Glomerular visceral epithelial cell (primary cell): ENCODE results near the gene UNC5A.

Source experiments
- DNase-seq: peaks from one replicate; pipeline ENCODE4 v3.0.0-alpha.2; 2016; ENCODE audit errors: extremely low spot score

UNC5A gene

DNA sequence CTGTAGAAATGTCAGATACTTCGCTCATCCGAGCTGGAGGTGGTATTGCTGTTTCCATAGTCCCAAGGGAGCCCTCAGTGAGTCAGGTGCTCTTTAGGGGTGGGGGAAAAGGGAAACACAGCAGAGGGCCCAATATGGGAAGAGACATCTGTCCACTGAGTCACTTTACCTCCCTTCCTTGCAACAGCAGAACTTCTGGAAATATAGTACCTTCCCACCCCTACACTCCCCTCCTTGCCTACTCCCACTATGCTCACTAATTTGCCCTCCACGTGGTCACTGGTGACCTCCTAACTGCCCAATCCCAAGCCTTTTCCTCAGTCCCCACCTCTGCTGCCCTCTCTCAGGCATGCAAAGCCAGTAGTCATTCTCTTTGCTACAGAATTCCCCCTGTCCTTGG lies 86.9 kb downstream of the UNC5A start:
- DNase-seq, result no peak

DNA sequence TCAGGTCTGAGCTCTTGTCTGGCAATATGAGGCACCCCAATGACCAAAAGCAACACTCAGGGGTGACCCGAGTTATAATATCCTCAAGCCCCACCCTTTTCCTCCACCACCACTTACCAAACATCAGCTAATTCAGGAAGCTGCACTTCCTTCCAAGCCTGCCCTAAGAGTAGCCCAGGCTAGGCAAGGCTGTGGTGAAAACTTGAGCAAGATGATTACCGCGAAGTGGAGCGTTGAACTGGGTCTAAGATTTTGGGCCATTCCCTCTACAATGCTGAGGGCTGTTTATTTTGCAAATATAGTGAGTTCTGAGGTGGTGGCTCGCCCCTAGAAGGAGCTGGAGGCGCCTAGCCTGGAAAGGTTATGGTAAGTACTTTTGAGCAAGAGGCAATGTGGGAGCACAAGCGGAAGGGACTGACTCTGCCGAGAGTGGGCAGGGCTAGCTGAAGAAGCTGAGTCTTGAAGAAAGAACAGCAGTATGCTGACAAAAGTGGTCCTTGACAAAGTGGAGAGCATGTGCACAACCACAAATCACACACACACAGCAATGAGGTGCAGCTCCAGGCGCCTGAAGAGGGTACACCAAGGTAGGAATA lies 89.0 kb downstream of the UNC5A start, which contains the start of gene HK3:
Gene HK3, minus strand, starts transcription at position 51 of the 596 bp plus-strand sequence. CDS start 3,187 bp downstream, outside the sequence.
- DNase-seq, result no peak

DNA sequence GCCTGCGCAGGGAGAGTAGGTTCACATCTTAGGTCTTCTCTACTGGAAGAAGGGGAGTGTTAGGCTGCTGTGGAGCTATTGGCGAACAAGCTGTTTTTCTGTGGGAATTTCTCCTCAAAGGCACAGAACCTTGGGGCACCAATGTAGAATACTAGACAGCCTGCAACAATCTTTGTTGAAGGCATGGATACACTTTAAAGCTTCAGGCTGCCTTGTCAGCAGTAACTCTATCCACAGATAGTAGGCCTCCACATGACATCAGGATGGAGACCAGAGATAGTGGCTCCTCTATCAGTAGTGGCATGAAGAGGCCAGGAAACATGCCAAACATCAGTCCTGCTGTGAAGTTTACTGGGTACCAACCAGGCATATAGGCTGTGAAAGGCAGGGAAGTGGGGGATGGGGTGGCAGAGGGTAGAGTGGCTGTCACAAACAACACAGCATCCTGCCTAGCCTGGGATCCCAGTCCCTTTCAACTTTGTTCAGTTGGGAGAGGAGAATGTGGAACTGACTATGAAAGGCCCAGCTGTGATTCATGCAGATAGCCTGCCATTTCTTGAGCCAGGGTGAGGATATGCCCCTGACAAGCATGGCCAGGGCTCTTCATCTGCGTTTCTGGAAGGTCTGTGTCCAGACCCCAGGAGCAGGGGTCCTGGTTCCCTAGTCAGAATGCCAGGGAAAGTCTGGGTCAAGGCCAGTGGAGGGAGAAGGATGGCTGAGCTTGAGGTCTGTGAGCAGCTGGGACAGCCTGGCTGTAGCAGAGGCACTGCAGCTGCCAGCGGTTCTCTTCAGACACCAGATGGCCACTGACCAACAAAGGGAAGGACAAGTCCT lies 89.8 kb downstream of the UNC5A start:
- DNase-seq, result no peak

DNA sequence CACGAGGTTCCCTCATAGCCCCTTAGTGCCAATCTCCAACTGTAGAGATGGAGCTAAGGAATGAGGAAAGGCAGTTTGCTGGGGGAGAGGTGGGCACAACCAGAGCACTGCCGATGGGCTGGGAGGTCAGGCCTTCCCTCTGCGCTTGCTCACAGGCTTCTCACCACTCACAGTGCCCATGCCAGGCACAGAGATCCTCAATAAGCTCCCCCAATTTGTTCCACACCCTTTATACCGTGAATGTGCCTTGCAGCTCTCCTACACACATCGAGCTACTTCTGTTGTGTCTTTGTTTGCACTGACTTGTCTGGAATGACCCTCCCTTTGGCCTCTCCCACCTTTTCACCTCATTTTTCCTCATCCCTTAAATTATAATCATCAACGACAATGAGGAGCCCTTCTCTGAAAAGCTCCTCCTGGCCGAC lies 90.4 kb downstream of the UNC5A start:
- no peak for DNase-seq

DNA sequence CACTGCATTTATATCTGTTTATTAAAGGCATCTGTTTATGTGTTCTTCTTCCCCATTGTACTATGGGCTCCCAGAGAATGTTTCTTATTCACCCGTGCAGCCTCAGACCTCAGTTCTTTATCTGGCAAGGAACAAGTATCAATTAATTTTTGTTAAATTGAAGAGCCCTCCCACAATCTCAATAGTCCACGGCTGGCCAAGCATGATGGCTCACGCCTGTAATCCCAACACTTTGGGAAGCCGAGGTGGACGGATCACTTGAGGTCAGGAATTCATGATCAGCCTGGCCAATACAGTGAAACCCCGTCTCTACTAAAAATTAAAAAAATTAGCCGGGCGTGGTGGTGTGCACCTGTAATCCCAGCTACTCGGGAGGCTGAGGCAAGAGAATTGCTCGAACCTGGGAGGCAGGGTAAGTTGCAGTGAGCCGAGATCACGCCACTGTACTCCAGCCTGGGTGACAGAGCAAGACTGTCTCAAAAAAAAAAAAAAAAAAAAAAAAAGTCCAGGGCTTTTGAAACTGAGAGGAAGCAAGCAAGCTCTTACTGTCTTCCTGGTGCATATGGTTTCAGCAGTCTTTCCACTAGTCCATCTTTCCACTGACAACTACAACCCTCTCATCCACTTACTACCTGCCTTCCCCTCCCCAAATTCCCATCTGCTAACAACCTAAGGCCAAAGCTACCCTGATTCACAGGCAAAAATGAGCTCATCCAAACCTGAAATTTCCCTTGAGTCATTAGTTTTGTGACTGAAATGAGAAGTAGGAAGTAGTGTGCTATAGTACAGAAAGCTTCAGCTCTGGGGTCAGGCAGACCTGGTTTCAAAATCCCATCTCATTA lies 91.1 kb downstream of the UNC5A start:
- peak; percentile 57 for DNase-seq

DNA sequence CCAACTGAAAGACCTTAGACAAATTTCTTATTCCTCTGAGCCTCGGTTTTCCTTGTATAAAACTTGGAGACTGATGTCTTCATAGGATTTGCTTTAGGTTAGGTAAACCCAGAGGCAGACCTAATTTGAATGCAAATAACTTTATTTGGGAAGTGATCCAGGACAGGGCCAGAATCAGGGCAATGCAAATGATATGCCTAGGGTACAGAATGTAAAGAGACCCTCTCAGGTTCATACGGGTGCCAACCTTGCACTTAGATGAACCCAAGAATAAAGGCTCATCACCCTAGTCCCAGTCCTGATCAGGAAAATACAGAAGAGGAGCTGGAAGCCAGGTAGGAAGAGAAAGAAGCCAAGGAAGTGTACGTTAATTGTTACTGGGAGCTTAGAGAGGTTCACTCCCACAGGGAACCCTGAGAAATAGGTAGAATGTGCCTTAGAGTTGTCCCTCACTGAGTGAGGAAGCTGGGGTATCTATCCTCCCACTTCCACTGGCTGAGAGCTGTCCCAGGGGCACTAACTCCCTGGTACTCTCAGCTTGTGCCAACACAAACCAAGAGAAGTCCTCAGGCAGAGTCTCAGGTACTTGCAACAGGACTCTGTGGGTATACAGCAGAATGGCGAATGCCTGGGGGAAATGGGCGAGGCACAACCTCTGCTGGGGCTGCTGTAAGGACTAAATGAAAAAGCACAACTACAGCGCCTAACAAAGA lies 91.9 kb downstream of the UNC5A start:
- no peak for DNase-seq

DNA sequence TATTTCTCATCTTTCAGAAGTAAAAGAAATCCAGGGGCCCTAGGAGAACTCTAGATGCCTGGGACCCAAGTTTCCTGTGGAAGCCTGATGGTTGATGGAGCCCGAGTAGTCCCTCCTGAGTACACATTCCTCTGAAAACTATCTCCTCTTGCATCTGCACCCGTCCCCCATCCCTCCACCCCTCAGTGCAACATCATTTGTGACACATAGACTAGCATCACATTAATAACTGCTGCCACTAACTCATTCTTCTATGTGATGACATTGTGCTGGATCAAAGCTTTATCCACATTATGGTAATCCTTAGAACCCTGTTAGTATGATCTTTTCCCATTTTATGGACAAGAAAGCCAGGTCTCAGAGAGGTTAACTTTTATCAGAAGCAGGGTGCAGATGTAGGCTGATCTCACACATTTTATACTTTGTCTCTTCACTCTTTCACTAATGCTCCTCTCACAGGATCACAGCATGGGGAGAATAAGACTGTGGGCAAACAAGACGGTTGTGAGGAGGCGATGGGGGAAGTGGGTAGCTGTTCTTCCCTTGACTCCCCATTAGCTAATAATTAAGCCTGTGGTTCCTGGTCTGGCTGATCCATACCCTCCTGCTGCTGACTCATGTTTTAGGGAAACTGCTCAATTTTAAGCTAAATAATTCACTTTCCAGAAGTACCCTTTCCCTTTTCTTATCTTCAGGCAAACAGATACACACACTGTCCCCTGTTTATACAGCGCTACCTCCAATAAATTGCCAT lies 92.7 kb downstream of the UNC5A start:
- peak; percentile 91 for DNase-seq

DNA sequence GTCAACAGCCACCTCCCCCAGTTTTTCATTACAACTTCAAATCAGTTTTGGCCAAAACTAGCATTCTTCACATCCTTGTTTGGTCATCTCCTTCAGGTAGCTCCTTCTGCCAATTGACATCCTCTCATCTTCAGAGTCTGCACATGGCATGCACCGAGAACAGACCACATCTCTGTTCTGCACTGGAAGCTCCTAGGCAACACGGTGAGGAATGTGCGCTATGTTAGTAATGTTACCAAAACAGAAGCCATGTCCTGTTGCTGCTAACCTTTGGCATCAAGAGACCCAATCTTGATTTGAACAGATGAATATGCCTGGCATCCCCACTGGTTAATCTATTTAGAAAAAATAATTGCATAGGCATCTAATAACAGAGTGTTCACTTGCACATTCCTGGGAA lies 93.9 kb downstream of the UNC5A start:
- peak; percentile 80 for DNase-seq

DNA sequence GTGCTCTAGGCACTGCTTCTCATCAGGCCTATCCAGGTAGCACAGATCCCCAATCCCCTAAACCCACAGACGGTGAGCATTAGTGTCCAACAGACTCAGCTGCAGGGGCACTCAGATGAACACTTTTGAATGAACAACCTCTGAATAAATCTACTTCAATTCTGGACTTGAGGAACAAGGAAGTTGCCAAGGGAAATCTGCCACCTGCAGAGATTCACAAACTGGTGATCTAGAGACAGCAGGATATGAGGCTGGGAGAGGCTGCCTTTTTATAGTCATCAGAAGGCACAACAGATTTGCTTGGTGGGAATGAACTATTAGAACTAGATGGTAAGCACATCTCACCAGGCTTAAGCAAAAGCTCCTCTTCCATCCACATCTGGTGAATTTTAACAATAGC lies 95.8 kb downstream of the UNC5A start:
- DNase-seq, result peak; percentile 27

DNA sequence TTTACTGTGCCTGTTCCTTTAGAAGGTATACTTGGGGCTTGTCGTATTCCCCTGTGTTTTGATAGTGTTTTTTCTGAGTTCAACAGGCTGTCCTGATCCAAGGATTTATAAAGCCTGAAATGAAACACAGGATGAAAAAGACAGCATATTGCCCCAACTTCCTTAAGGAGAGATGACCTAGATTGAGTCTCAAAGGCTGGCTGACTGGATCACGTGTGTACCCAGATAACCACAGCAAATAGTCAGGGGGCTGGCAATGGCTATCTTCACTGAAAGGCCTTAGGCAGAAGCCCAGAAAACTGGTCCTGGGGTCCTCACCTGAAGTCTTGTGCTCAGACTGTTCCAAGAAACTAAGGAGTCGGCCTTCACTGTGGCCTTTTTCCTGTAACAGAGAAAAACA lies 96.4 kb downstream of the UNC5A start:
- no peak for DNase-seq

DNA sequence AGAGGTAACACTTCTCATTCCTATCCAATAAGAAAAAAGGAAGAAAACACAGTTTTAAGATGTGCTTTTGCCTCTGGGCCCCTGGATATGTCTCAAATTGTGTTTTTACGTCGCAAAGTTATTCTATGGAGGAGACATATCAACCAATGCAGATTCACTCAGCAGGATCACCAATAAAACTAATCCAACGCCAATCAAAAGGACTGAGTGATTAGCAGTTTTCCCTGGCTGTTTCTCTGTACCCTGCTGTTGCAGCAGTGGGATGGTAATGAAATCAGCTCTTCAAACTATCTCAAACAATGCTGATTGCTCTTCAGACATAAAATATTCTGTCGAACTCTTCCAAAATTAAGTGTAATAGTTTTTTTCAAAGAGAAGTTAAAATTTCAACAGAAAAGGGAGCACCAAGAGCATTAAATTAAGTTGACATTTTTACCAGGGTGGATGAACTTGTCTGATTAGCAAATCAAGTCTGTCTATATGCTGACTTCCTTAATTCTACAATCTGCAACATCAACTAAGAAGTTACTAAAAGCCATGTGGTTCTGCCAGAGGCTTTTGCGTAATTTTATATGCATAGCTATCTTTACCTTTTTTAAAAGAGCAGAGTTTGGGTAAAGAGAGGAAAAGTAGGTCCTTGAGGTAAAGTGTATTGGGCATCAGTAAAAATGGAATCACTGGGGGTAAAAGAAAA lies 98.5 kb downstream of the UNC5A start:
- DNase-seq, result no peak

DNA sequence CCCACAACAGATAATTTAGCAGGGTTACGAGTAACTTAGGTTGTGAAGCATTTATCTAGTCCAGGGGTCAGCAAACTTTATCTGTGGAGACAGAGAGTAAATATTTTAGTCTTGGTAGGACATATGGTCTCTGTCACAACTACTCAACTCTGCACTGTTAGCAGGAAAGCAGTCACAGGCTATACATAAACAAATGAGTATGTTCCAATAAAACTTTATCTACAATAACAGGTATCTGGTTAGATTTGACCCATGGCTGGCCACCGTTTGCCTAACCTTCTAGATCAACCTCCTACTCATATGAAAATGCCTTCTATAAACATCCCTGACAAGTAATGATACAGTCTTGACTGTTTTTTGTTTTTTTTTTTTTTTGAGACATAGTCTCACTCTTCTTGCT lies 101.8 kb downstream of the UNC5A start:
- DNase-seq, result no peak

DNA sequence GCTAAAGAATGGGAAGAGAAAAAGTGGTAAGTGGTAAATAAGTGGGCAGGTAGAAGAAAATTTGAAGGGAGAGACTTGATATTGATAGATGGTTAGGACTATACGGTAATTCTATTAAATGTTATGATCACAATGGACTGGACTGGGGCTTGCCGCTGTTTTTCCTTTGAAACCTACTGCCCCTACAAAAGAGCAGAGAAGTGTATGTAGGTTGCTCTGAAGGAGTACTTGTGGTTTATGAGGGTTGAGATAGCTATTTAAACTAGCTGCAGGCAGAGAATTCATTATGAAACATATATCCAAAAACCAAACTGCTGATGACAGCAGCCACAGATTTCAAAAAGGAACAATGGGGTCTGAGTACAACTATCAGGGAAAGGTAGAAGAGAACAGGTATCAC lies 105.5 kb downstream of the UNC5A start:
- no peak for DNase-seq

DNA sequence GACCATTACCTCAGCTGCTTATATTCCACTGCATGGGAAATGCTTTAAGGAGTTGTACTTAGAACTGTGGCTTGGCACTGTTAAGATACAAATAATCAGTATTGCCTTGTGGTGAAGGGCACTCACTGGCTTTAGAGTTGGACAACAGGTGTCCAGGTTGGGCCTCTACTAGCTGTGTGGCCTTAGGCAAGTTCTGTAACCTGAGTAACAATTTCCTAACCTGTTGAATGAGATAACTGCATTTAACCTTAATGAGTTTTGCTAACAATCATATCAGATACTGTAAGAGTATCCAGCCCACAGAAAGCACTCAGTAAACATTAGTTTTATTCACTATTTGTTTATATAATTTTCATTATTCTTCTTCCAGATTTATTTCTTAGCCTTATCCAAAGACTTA lies 106.0 kb downstream of the UNC5A start:
- no peak for DNase-seq

DNA sequence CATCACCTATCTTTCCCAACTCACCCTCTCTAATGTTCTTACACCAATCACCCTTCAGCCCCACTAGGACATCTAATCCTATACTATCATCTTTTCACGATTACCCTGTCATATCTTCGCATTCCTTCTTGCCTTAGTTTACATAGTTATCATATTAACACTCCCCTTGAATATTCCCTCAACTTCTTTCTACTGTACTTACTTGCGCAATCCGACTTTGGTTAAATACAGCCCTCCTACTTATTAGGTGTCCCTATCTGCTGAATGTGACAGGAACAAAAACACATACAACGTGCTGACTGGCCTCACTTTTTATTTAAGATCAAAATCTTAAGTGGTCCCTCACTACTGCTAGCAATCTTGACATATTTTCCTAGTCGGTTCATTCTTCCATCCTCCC lies 108.3 kb downstream of the UNC5A start:
- no peak for DNase-seq

DNA sequence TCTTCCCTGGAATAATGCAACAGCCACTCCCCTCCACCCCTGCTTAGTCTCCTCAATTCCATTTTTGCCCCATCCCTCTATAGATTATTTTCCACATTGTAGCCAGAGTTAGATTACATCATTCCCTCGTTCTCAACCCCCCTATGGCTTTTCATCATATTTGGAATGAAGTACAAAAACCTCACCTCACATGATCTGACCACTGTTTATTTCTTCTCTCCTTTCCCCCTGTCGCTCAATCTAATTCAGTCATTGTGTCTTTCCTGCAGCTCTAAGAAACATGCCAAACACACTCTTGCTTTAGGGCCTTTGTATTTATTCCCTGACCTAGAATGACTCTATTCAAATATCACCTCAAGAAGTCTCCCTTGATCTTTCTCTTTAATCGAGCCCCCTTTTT lies 111.4 kb downstream of the UNC5A start:
- no peak for DNase-seq

DNA sequence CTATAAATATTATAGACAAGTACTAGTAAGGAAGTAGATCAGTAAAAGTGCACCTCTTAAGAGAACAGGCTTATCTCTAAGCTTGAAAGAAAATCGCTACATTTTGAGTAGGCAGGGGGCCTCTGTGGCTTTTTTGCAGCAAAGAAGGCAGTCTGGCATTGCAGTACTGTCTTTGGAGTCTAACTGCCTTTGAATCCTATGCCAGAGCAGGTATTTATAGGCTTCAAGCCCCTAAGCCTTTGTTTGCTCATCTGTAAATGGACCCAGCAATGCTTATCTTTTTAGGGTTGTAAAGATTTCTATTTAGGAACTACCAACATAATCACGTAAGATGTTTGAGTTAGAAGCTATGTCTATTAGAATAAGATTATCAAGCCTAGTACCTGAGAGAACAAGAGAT lies 112.5 kb downstream of the UNC5A start:
- no peak for DNase-seq

DNA sequence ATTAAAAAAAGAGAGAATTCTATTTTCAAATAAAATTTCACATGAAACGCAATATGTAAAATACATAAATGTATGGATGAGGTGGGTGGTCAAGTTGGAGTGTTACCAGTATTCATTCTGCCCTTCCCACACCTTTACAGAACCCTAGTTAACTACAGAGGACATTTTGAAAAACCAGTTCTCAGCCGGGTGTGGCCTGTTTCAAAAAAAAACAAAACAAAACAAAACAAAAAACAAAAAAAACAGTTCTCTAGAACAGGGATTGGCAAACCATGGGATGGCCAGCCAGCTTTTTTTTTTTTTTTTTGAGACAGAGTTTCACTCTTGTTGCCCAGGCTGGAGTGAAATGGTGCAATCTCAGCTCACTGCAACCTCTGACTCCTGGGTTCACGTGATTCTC lies 117.2 kb downstream of the UNC5A start:
- DNase-seq, result no peak

DNA sequence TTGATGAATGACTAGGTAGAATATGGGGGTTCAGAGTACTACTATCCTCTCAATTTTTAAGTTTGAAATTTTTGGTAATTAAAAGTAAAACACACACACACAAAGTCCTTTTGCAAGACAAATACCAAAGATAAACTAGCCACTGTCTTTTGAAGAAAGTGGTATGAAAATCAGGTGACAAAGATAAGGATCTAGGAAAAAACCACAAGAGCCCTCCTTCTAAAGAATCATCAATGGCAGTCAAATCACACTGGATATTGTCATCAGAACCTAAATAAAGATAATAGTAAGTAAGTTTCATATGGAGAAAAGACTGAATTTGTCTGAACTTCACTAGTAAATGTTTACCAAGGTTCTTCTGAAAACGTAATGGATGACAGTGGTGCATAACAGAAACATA lies 119.3 kb downstream of the UNC5A start:
- DNase-seq, result no peak
